ENCODE measurements around the gene CIRBP.
A peak's percentile ranks its signal among the peaks of the same experiment; 100 is the strongest.

The CIRBP gene

GRCh38 chr19:1259876-1260748 lies 9.0 kb upstream of the CIRBP start:
- no peak for DNase-seq (ENCODE audit: low read depth)
- TF ChIP-seq, protein P1, sequence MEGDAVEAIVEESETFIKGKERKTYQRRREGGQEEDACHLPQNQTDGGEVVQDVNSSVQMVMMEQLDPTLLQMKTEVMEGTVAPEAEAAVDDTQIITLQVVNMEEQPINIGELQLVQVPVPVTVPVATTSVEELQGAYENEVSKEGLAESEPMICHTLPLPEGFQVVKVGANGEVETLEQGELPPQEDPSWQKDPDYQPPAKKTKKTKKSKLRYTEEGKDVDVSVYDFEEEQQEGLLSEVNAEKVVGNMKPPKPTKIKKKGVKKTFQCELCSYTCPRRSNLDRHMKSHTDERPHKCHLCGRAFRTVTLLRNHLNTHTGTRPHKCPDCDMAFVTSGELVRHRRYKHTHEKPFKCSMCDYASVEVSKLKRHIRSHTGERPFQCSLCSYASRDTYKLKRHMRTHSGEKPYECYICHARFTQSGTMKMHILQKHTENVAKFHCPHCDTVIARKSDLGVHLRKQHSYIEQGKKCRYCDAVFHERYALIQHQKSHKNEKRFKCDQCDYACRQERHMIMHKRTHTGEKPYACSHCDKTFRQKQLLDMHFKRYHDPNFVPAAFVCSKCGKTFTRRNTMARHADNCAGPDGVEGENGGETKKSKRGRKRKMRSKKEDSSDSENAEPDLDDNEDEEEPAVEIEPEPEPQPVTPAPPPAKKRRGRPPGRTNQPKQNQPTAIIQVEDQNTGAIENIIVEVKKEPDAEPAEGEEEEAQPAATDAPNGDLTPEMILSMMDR (IDR thresholded peaks at IDR 0.05; ENCODE audit: control insufficient read depth, extremely low read depth, insufficient read depth): no peak
- H3K4me3 ChIP-seq (ENCODE audit: low read depth, low read length): peak overlapping the region; percentile 25

DNA sequence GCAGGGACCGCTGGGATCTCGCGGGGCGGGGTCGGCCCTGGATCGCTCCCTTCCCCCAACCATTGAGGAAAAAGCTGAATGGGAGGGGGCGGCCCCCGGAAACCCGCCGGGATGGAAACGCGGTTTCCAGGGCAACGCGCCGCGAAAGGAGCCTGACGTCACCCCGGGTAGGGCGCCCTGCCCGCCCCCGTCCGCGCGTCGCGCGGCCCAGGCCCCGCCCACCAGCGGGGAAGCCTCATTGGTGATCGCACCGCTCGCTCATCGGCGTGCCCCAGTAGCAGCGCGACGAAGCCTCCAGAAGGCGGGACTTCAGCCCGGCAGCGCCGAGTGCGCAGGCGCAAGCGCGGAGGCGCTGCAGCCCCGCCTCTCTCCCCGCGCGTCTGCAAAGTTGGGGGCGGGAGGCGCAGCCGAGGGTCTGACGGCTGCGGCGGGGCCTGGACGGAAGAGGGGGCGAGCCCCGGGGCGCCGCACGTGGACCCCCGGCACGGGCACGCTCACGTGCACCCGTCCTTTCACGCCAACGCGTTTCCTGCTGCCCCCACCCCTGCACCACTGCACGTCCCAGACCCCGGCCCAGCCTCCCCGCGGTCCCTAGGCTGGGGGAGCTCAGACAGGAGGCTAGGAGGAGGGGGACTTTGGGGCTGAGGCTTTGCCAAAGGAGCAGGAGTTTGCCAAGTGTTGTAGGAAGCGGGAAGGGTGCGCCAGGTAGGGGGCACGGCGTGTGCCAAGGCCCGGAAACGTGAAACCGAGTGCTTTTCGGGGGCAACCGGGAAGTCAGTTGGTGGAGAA lies 8.2 kb upstream of the CIRBP start:
- TF ChIP-seq, protein P1 (IDR thresholded peaks at IDR 0.05; ENCODE audit: control insufficient read depth, extremely low read depth, insufficient read depth): no peak
- H3K4me3 ChIP-seq (ENCODE audit: low read depth, low read length): peak overlapping the region; percentile 73
- peak; percentile 73 for DNase-seq (ENCODE audit: low read depth)

- H3K4me3 ChIP-seq (ENCODE audit: low read depth, low read length): peak overlapping the region; percentile 73
- DNase-seq (ENCODE audit: low read depth): no peak
- TF ChIP-seq, protein P1 (IDR thresholded peaks at IDR 0.05; ENCODE audit: control insufficient read depth, extremely low read depth, insufficient read depth): 0 out of 2 replicates have a peak, but pooled peaks have one; percentile 22
These were observed 7.7 kb upstream of the CIRBP start for GRCh38 chr19:1261538-1261797.

DNA sequence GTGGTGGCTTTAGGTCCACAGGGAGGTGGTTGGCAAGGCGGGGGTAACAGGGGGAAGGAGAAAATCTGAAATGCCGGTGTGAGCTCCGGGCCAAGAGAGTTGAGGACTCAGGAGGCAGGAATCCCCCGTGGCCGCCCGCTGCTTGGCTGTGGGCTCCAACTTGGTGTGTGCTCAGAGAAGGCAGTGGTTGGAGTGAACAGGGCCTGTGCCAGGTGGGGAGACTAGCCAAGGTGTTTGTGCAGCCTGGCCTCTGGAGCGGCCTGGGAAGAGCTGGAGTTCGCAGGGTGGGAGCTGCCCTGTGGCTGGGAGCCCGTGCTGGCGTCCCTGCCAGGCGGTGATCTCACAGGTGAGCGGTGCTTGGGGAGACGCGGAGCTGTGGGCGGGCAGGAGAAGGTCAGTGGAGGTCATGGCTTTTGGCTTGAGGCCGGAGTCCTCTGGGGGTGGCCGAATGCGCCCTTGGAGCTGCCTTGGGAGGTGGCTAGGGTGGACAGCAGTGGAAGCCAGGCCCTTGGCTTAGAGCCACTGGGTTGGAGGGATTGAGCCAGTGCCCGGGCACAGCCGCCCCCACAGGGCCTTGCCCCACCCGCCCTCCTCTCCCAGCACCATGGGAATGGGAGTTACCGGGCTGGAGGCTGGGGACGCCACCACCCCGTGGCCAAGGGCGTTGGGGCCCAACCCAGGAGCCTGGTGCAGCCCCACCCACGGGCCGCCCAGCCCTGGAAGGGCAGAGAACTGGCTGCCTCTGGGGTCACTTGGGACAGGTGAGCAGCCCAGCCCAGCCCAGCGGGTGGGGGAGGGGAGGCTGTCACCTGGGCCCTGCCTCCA lies 7.1 kb upstream of the CIRBP start:
- TF ChIP-seq, protein P1 (IDR thresholded peaks at IDR 0.05; ENCODE audit: control insufficient read depth, extremely low read depth, insufficient read depth): no peak
- peak; percentile 97 for DNase-seq (ENCODE audit: low read depth)
- peak overlapping the region; percentile 73 for H3K4me3 ChIP-seq (ENCODE audit: low read depth, low read length)

GRCh38 chr19:1262623-1263123 lies 6.5 kb upstream of the CIRBP start:
- H3K4me3 ChIP-seq (ENCODE audit: low read depth, low read length): peak overlapping the region; percentile 73
- TF ChIP-seq, protein P1 (IDR thresholded peaks at IDR 0.05; ENCODE audit: control insufficient read depth, extremely low read depth, insufficient read depth): no peak
- DNase-seq (ENCODE audit: low read depth): no peak

GRCh38 chr19:1263188-1263587 lies 5.9 kb upstream of the CIRBP start:
- TF ChIP-seq, protein P1 (IDR thresholded peaks at IDR 0.05; ENCODE audit: control insufficient read depth, extremely low read depth, insufficient read depth): no peak
- H3K4me3 ChIP-seq (ENCODE audit: low read depth, low read length): no peak overlapping the region
- no peak for DNase-seq (ENCODE audit: low read depth)
